Panc1 (cell line): ENCODE measurements around the gene PTPRR.

Source experiments
- POLR2AphosphoS5 ChIP-seq: IDR thresholded peaks from 2 replicates; pipeline ENCODE4 v1.6.1; 2012; ENCODE audit warnings: mild to moderate bottlenecking, low read depth, low read length, moderate library complexity
- REST ChIP-seq, 2 experiments: IDR thresholded peaks; 2 replicates each; pipeline ENCODE4 v1.6.1; 2011 to 2012; ENCODE audit warnings: low read depth in 2 of 2, control low read depth in 1 of 2, low read length in 1 of 2, mild to moderate bottlenecking in 1 of 2, moderate library complexity in 1 of 2; ENCODE audit not compliant: insufficient read depth in 1 of 2
- SIN3A ChIP-seq: IDR thresholded peaks from 2 replicates; pipeline ENCODE4 v1.6.1; 2012; ENCODE audit warnings: low read depth, mild to moderate bottlenecking, low read length, moderate library complexity, borderline replicate concordance; ENCODE audit not compliant: insufficient read depth
- TF ChIP-seq, protein P1 (sequence below): fragments of 450-650 bp; IDR thresholded peaks from 2 replicates; pipeline ENCODE4 v1.5.1; 2017; ENCODE audit warnings: mild to moderate bottlenecking

DNA sequence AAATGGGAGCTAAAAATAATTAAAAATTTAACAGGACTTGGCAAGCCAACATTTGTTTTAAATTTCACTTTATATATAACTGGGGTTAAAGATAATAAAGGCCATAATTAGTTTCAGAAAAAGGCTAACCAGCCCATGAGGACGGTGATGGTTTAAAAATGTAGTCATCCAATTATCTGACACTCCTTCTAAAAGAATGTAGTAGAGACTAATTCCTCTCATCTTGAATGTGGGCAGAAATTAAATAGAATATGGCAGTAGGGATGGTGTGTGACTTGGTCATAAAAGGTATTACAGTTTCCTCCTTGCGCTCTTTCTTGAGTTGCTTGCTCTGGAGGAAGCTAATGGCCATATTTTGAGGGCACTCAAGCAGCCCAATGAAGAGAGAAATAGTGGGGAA is 234.2 kb downstream of the PTPRR start:
- no peak for TF ChIP-seq POLR2AphosphoS5
- TF ChIP-seq, protein P1, sequence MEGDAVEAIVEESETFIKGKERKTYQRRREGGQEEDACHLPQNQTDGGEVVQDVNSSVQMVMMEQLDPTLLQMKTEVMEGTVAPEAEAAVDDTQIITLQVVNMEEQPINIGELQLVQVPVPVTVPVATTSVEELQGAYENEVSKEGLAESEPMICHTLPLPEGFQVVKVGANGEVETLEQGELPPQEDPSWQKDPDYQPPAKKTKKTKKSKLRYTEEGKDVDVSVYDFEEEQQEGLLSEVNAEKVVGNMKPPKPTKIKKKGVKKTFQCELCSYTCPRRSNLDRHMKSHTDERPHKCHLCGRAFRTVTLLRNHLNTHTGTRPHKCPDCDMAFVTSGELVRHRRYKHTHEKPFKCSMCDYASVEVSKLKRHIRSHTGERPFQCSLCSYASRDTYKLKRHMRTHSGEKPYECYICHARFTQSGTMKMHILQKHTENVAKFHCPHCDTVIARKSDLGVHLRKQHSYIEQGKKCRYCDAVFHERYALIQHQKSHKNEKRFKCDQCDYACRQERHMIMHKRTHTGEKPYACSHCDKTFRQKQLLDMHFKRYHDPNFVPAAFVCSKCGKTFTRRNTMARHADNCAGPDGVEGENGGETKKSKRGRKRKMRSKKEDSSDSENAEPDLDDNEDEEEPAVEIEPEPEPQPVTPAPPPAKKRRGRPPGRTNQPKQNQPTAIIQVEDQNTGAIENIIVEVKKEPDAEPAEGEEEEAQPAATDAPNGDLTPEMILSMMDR = no peak
- no peak for TF ChIP-seq REST (IDR thresholded peaks at IDR 0.05; ENCODE audit: insufficient read depth in 1 of 2, low read depth in 2 of 2, low read length in 1 of 2)
- no peak for TF ChIP-seq SIN3A
